HG03460 (cell line): ENCODE results near the gene LETM1.
A peak's percentile ranks its signal among the peaks of the same experiment; 100 is the strongest.

ENCODE experiments used
- ATAC-seq: cut with Tn5 transposase; IDR thresholded peaks from one replicate; pipeline ENCODE4 v1.9.1; 2021; ENCODE audit not compliant: unreplicated experiment

Gene LETM1

GRCh38 chr4:1873291-1873690 is 17.3 kb upstream of the LETM1 start:
- ATAC-seq, result no peak

- no peak for ATAC-seq
These were observed 16.9 kb upstream of the LETM1 start for GRCh38 chr4:1872870-1873269.

- no peak for ATAC-seq
These were observed 15.6 kb upstream of the LETM1 start for GRCh38 chr4:1871471-1872021.

- peak; percentile 49 for ATAC-seq
These were observed 14.9 kb upstream of the LETM1 start, which contains the start of gene NSD2 for GRCh38 chr4:1870578-1871443. Gene NSD2 (plus strand): TSS chr4:1871393. CDS start chr4:1900655, 29,262 bp downstream.

- peak; percentile 53 for ATAC-seq
These were observed 14.3 kb upstream of the LETM1 start for GRCh38 chr4:1870328-1870577.

- peak; percentile 8 for ATAC-seq
These were observed 13.8 kb upstream of the LETM1 start for GRCh38 chr4:1869530-1870327.

- ATAC-seq, result no peak
These were observed 13.0 kb upstream of the LETM1 start for GRCh38 chr4:1868912-1869311.

GRCh38 chr4:1868293-1868692 is 12.3 kb upstream of the LETM1 start:
- ATAC-seq, result no peak

GRCh38 chr4:1866189-1866661 is 10.3 kb upstream of the LETM1 start:
- no peak for ATAC-seq

- ATAC-seq, result no peak
These were observed 8.4 kb upstream of the LETM1 start for GRCh38 chr4:1864076-1865008.

GRCh38 chr4:1863297-1864033 is 7.5 kb upstream of the LETM1 start:
- ATAC-seq, result no peak

- no peak for ATAC-seq
These were observed 7.0 kb upstream of the LETM1 start for GRCh38 chr4:1862961-1863296.

GRCh38 chr4:1862055-1862911 is 6.3 kb upstream of the LETM1 start:
- ATAC-seq, result no peak

GRCh38 chr4:1859389-1859753 is 3.4 kb upstream of the LETM1 start:
- no peak for ATAC-seq

GRCh38 chr4:1857931-1858330 is 2.0 kb upstream of the LETM1 start:
- ATAC-seq, result no peak

GRCh38 chr4:1856943-1857699 is 1.2 kb upstream of the LETM1 start:
- no peak for ATAC-seq

GRCh38 chr4:1855333-1856070 is 454 bp downstream of the LETM1 start:
- ATAC-seq, result peak; percentile 21

- no peak for ATAC-seq
These were observed 1.2 kb downstream of the LETM1 start for GRCh38 chr4:1854752-1855151.
